Pancreas (tissue), 10 donors: ENCODE measurements around the gene MAML3. TPM values are rescaled to one million over a fixed set of nuclear protein-coding genes. Genes with fewer than 3 reads are reported as not detected.

ENCODE experiments used
- ATAC-seq, 4 donors: fragments of 200-7000 bp; cut with Tn5 transposase; one replicate each; pipeline versions ENCODE4 v1.8.0 to v1.9.1; 2020; ENCODE audit warnings: mild to moderate bottlenecking in 4 of 4, moderate library complexity in 4 of 4
- DNase-seq, 6 donors: peaks; one replicate each; pipeline ENCODE4 v3.0.0-alpha.2; 2020
- FAIRE-seq: peaks from 2 replicates; lab custom pipeline; 2012; peaks lifted over from hg19 to GRCh38; lab: Jason Lieb, UNC
- H3K27ac ChIP-seq, 4 donors: fragments of 200-600 bp; sonication (generic); 1 replicate in 3 of 4; 2 replicates in 1 of 4; pipeline versions ENCODE4 v1.5.0 to v1.8.0; 2020
- H3K27me3 ChIP-seq, 4 donors: fragments of 200-600 bp; one replicate each; pipeline ENCODE4 v1.8.0; 2021
- H3K36me3 ChIP-seq, 3 donors: fragments of 200-600 bp; sonication (generic) in 1 of 3; one replicate each; pipeline versions ENCODE4 v1.5.0 to v1.8.0; 2020 to 2021
- H3K4me1 ChIP-seq, 3 donors: fragments of 200-600 bp; one replicate each; pipeline ENCODE4 v1.8.0; 2021
- H3K4me3 ChIP-seq, 4 donors: fragments of 200-600 bp; sonication (generic) in 2 of 4; one replicate each; pipeline versions ENCODE4 v1.5.0 to v1.8.0; 2020 to 2021
- H3K9me3 ChIP-seq, 4 donors: fragments of 200-600 bp; one replicate each; pipeline ENCODE4 v1.8.0; 2021
- WGBS, 2 donors: extraction: QIAGEN DNeasy Blood & Tissue Kit; methylation state at CpG; one replicate each; pipeline ENCODE4 v1.1.7; 2013; 5-methylcytosine and 5-hydroxymethylcytosine counted together
- intact Hi-C, 3 donors: fragments of 100-400 bp; cut with DNase I; formaldehyde crosslinking; loops; one replicate each; pipeline versions ENCODE4 v1.11.1 to v1.14.2; 2022
- polyA plus RNA-seq, 2 donors: library from polyadenylated mRNA; stranded (reverse); fragments of 200-250 nt; gene quantifications; one replicate each; pipeline ENCODE4 v1.2.3, GENCODE V29; 2013
- total RNA-seq, 6 donors: library from RNA; stranded (reverse); fragmentation: NEBNext Ultra II Directional in 4 of 6; extraction: Animal tissue kit (Norgen Biotek cat#: 25700) in 4 of 6; gene quantifications; one replicate each; pipeline versions ENCODE4 v1.2.1 to v1.2.4, GENCODE V29; 2021 to 2023
- TF ChIP-seq, protein P1 (sequence below), 4 donors: fragments of 200-600 bp; sonication (generic) in 3 of 4; IDR thresholded peaks; one replicate each; pipeline versions ENCODE4 v1.5.0 to v1.8.0; 2021; ENCODE audit warnings: antibody characterized with exemption in 4 of 4
- donor health status: healthy with polysubstance abuse.
- donor health status: DM: no; HTN: no; CAD: no; lungs with moderate emphysema.
- donor health status: DM: no; HTN: no; CAD: no.
- donor health status: control.
- donor health status: control.
- donor health status: Bipolar disorder and iron deficiency.
- donor health status: DM: yes; HTN: yes; CAD: no.
- donor health status: DM: no; HTN: no; CAD: no.
- donor health status: DM: no; HTN: no; CAD: no.
- donor health status: DM: yes; HTN: yes; CAD: no.

Gene MAML3
- total and polyA plus RNA-seq, 8 donors, result 3.8 to 8.9 (median 5.9) TPM

DNA sequence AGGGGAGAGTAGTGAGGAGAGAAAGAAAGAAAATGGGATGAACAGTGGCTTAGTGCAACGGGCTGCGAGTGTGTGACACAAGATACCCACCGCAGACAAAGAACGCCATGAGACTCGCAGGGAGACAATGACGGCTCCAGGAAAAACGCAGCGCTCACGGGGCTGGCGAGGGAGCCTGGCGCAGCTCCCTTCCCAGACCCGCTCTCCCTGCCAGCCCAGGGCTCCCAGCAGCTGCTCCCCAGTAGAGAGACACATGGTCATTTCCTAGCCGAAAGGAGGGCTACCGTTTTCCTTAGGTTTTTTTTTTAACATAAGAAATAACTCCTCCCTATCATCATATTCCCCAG is 149.5 kb downstream of the MAML3 start:
- peak; percentile 34 to 77 (median 56) for DNase-seq
- Histone ChIP-seq H3K27me3 (no peaks in the 10 kb centered on the region), H3K4me1 (peaks cover 0 to 15% (median 5%) of the 10 kb centered on the region in 3 donors), H3K4me3 (peak overlapping the region in 3 of 4 donors; percentile 4 to 40 (median 7)), H3K36me3 (no peaks in the 10 kb centered on the region), H3K27ac (peak overlapping the region in 2 of 4 donors; percentile 53 to 63), H3K9me3 (no peaks in the 10 kb centered on the region)
- TF ChIP-seq, protein P1, sequence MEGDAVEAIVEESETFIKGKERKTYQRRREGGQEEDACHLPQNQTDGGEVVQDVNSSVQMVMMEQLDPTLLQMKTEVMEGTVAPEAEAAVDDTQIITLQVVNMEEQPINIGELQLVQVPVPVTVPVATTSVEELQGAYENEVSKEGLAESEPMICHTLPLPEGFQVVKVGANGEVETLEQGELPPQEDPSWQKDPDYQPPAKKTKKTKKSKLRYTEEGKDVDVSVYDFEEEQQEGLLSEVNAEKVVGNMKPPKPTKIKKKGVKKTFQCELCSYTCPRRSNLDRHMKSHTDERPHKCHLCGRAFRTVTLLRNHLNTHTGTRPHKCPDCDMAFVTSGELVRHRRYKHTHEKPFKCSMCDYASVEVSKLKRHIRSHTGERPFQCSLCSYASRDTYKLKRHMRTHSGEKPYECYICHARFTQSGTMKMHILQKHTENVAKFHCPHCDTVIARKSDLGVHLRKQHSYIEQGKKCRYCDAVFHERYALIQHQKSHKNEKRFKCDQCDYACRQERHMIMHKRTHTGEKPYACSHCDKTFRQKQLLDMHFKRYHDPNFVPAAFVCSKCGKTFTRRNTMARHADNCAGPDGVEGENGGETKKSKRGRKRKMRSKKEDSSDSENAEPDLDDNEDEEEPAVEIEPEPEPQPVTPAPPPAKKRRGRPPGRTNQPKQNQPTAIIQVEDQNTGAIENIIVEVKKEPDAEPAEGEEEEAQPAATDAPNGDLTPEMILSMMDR (IDR thresholded peaks at IDR 0.05), result no peak
- intact Hi-C loops, result loop anchor here in 1 of 3 donors (10.0 kb wide), 1 partner anchor 250 kb away; no protein-coding TSS in a partner anchor
- WGBS, 2 donors, result 6 to 14% methylated on average over 14 of the region's 14 CpGs
- peak; percentile 84 to 95 (median 90) for ATAC-seq
- FAIRE-seq, result no peak

- Histone ChIP-seq H3K27me3 (no peaks in the 10 kb centered on the region), H3K4me3 (peak overlapping the region in 3 of 4 donors; percentile 4 to 40 (median 7)), H3K9me3 (no peaks in the 10 kb centered on the region), H3K36me3 (no peaks in the 10 kb centered on the region), H3K27ac (peak overlapping the region in 2 of 4 donors; percentile 53 to 63), H3K4me1 (peaks cover 0 to 15% (median 5%) of the 10 kb centered on the region in 3 donors)
- DNase-seq, result no peak
- peak in 3 of 4 donors; percentile 14 to 34 (median 24) for ATAC-seq
- no peak for FAIRE-seq
- WGBS, 2 donors, result 40 to 54% methylated on average over 6 of the region's 6 CpGs
- intact Hi-C loops, result loop anchor here in 1 of 3 donors (10.0 kb wide), 1 partner anchor 251 kb away; no protein-coding TSS in a partner anchor
- TF ChIP-seq, protein P1 (IDR thresholded peaks at IDR 0.05), result no peak
Observed at GRCh38 chr4:140003876-140004548, 150.0 kb downstream of the MAML3 start.

DNA sequence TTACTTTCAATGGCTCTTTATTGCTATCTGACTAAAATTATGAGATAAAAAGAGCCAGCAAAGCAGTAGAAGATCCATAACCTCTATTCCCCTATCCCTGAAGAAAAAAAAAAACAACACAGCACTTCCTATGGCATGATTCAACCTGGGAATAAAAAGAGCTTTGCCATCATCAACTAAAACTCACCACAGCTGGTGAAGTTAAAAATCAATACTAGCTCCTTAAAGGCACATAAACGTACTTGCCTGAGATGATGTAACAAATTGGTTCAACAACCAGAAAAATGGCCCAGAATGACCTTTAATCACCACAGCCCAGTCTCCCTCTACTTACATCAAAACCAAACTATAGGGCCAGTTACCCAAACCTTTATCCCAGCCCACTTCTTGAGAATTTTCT is 153.8 kb downstream of the MAML3 start:
- Histone ChIP-seq H3K36me3 (no peaks in the 10 kb centered on the region), H3K27ac (no peak overlapping the region), H3K27me3 (no peaks in the 10 kb centered on the region), H3K4me3 (no peak overlapping the region), H3K4me1 (peaks cover 0 to 12% (median 5%) of the 10 kb centered on the region in 3 donors), H3K9me3 (no peaks in the 10 kb centered on the region)
- DNase-seq (no peak), FAIRE-seq (no peak), ATAC-seq (peak in 2 of 4 donors; percentile 62 to 63)
- 12 to 14% methylated on average over 1 of the region's 1 CpG for WGBS, 2 donors
- intact Hi-C loops, result loop anchor here in 1 of 3 donors (10.0 kb wide), 1 partner anchor 255 kb away; no protein-coding TSS in a partner anchor
- TF ChIP-seq, protein P1 (IDR thresholded peaks at IDR 0.05), result no peak

- no peaks in the 10 kb centered on the region for H3K36me3 ChIP-seq
- DNase-seq (peak in 1 of 6 donors; percentile 35), ATAC-seq (peak in 3 of 4 donors; percentile 56 to 78 (median 77)), FAIRE-seq (no peak)
- TF ChIP-seq, protein P1 (IDR thresholded peaks at IDR 0.05), result no peak
- no peak overlapping the region for H3K27ac ChIP-seq
- no peaks in the 10 kb centered on the region for H3K9me3 ChIP-seq
- WGBS, 2 donors, result 81 to 84% methylated on average over 17 of the region's 17 CpGs
- no peaks in the 10 kb centered on the region for H3K27me3 ChIP-seq
- no peak overlapping the region for H3K4me3 ChIP-seq
- intact Hi-C loops, result no loop called here
- H3K4me1 ChIP-seq, result peaks cover 10 to 19% (median 12%) of the 10 kb centered on the region in 3 donors
Observed at GRCh38 chr4:139988863-139989765, 164.9 kb downstream of the MAML3 start.
